HepG2 (cell line): ENCODE measurements around the gene TFDP1. TPM values are rescaled to one million over a fixed set of nuclear protein-coding genes. Genes with fewer than 3 reads are reported as not detected.

ENCODE experiments used
- ATAC-seq: fragments of 200-7000 bp; cut with Tn5 transposase; 3 replicates; pipeline ENCODE4 v1.9.1; 2020; ENCODE audit warnings: mild to moderate bottlenecking, moderate library complexity
- BruUV-seq: library from RNA; stranded (reverse); fragments of 400-500 nt; replicated peaks from 2 replicates; lab custom pipeline; 2021; lab: Mats Ljungman, UMichigan
- CTCF ChIA-PET: fragments of 300-600 bp; formaldehyde crosslinking; extraction: SDS; loops from one replicate; lab custom pipeline; 2021; ENCODE audit warnings: low total read pairs, inconsistent platforms, low intra/inter-chr PET ratio; lab: Yijun Ruan, JAX
- POLR2A ChIA-PET: fragments of 350-600 bp; sonication (Branson Sonifier 250); formaldehyde crosslinking; loops from one replicate; lab custom pipeline; 2020; ENCODE audit warnings: antibody characterized with exemption, inconsistent platforms; lab: Yijun Ruan, JAX
- DNase-seq: peaks from one replicate; pipeline ENCODE4 v3.0.0-alpha.2; 2015; ENCODE audit warnings: low spot score
- FAIRE-seq: peaks from 3 replicates; lab custom pipeline; 2011; peaks lifted over from hg19 to GRCh38; lab: Jason Lieb, UNC
- H2AFZ ChIP-seq: one replicate; pipeline ENCODE4 v1.6.1; 2011; ENCODE audit warnings: low read length, inconsistent platforms
- H3K27ac ChIP-seq: fragments of 300-600 bp; 3 replicates; pipeline ENCODE4 v1.8.0; 2011; ENCODE audit warnings: mixed run types, mild to moderate bottlenecking, mixed read lengths, low read length, inconsistent platforms; ENCODE audit not compliant: insufficient read depth; ENCODE audit errors: extremely low read length
- H3K27me3 ChIP-seq, 2 experiments: fragments of 200-600 bp in 1 of 2; 2 replicates in 1 of 2; 3 replicates in 1 of 2; pipeline versions ENCODE4 v1.6.0 to v1.8.0; 2011; ENCODE audit warnings: low read length in 2 of 2, mild to moderate bottlenecking in 2 of 2, moderate library complexity in 2 of 2, inconsistent platforms in 1 of 2; ENCODE audit not compliant: insufficient read depth in 2 of 2, control insufficient read depth in 1 of 2
- H3K36me3 ChIP-seq, 2 experiments: fragments of 200-600 bp in 1 of 2; replicated peaks in 1 of 2; 2 replicates in 1 of 2; 3 replicates in 1 of 2; pipeline versions ENCODE4 v1.5.1 to v1.8.0; 2011; ENCODE audit warnings: low read length in 2 of 2, inconsistent platforms in 1 of 2; ENCODE audit not compliant: insufficient read depth in 2 of 2, control insufficient read depth in 1 of 2
- H3K4me1 ChIP-seq: 2 replicates; pipeline ENCODE4 v1.5.1; 2012; ENCODE audit warnings: low read length, inconsistent platforms; ENCODE audit not compliant: insufficient read depth
- H3K4me2 ChIP-seq: 2 replicates; pipeline ENCODE4 v1.6.0; 2011; ENCODE audit warnings: low read depth, low read length, inconsistent platforms
- H3K4me3 ChIP-seq, 3 experiments: fragments of 200-600 bp in 1 of 3; sonication (generic), shearing (Covaris generic) in 1 of 3; replicated peaks in 1 of 3; 2 replicates each; pipeline ENCODE4 v1.5.1; 2011 to 2016; ENCODE audit warnings: low read length in 3 of 3, inconsistent platforms in 2 of 3, low read depth in 2 of 3, mild to moderate bottlenecking in 2 of 3, control low read depth in 1 of 3, mixed read lengths in 1 of 3; ENCODE audit not compliant: insufficient read depth in 1 of 3
- H3K79me2 ChIP-seq: one replicate; pipeline ENCODE4 v1.6.1; 2011; ENCODE audit warnings: low read length, inconsistent platforms; ENCODE audit not compliant: insufficient read depth
- H3K9ac ChIP-seq: 2 replicates; pipeline ENCODE4 v1.6.0; 2011; ENCODE audit warnings: mild to moderate bottlenecking, low read depth, low read length, inconsistent platforms; ENCODE audit not compliant: insufficient read depth
- H3K9me3 ChIP-seq: 2 replicates; pipeline ENCODE4 v1.5.1; 2012; ENCODE audit warnings: mild to moderate bottlenecking, low read length
- H4K20me1 ChIP-seq: 2 replicates; pipeline ENCODE4 v1.6.0; 2011; ENCODE audit warnings: inconsistent platforms, mild to moderate bottlenecking, low read length, moderate library complexity; ENCODE audit not compliant: insufficient read depth
- FLYWCH1 ChIP-seq: sonication (generic); formaldehyde crosslinking; IDR thresholded peaks from 2 replicates; pipeline ENCODE4 v1.8.1; 2023; ENCODE audit warnings: mild to moderate bottlenecking, missing genetic modification reagents
- HDAC1 ChIP-seq: sonication (generic); formaldehyde crosslinking; IDR thresholded peaks from 2 replicates; pipeline ENCODE4 v1.5.1; 2020; ENCODE audit warnings: mild to moderate bottlenecking, missing genetic modification reagents
- HMG20A ChIP-seq: IDR thresholded peaks from 2 replicates; pipeline ENCODE4 v1.6.1; 2016; ENCODE audit warnings: borderline replicate concordance
- KLF12 ChIP-seq: sonication (generic); formaldehyde crosslinking; IDR thresholded peaks from 2 replicates; pipeline ENCODE4 v1.4.0; 2020; ENCODE audit warnings: missing genetic modification reagents, borderline replicate concordance
- NFE2 ChIP-seq: sonication (generic); formaldehyde crosslinking; IDR thresholded peaks from 2 replicates; pipeline ENCODE4 v1.4.0; 2020; ENCODE audit warnings: missing genetic modification reagents
- RFXANK ChIP-seq: IDR thresholded peaks from 2 replicates; pipeline ENCODE4 v1.6.1; 2016
- ZNF510 ChIP-seq: sonication (generic); formaldehyde crosslinking; IDR thresholded peaks from 2 replicates; pipeline ENCODE4 v1.4.0; 2020; ENCODE audit warnings: low read depth, mild to moderate bottlenecking, missing genetic modification reagents
- ZNF766 ChIP-seq: sonication (generic); formaldehyde crosslinking; IDR thresholded peaks from 2 replicates; pipeline ENCODE4 v1.5.0; 2020; ENCODE audit warnings: missing genetic modification reagents, borderline replicate concordance
- whole genome bisulfite sequencing: methylation state at CpG from one replicate; pipeline ENCODE4 v1.1.6; 2017; ENCODE audit warnings: low lambda C conversion rate; 5-methylcytosine and 5-hydroxymethylcytosine counted together
- in situ Hi-C: cut with HindIII; loops from 2 replicates; pipeline ENCODE4 v1.10.0; 2017; ENCODE audit warnings: low pct_unique_long_range_greater_than_20kb; ENCODE audit not compliant: extremely low pct_ligation_motif_present
- intact Hi-C: fragments of 100-400 bp; cut with micrococcal nuclease; formaldehyde crosslinking; loops from one replicate; pipeline ENCODE4 v1.10.0; 2022; ENCODE audit not compliant: unreplicated experiment
- polyA plus RNA-seq, 8 experiments: library from polyadenylated mRNA; depleted of rRNA in 3 of 8; stranded (reverse) in 7 of 8; unstranded in 1 of 8; fragments of >200 nt; fragmentation: Illumina TruSeq in 4 of 8; extraction: Trizol in 4 of 8; gene quantifications; 2 replicates each; pipeline versions ENCODE4 v1.2.1 to v1.2.3, GENCODE V29; 2011 to 2016; ENCODE audit warnings: low read depth in 4 of 8, missing spikeins in 1 of 8, mixed read lengths in 1 of 8; ENCODE audit not compliant: insufficient read depth in 1 of 8
- total RNA-seq, 5 experiments: library from RNA; depleted of rRNA; stranded (reverse); fragments of >200 nt; fragmentation: Illumina TruSeq; extraction: Trizol; gene quantifications; 2 replicates each; pipeline ENCODE4 v1.2.3, GENCODE V29; 2016; ENCODE audit warnings: low read depth in 1 of 5
- TF ChIP-seq, protein P1 (sequence below): sonication (generic); formaldehyde crosslinking; IDR thresholded peaks from 2 replicates; pipeline ENCODE4 v1.5.1; 2020; ENCODE audit warnings: missing genetic modification reagents, mild to moderate bottlenecking, borderline replicate concordance
- TF ChIP-seq, protein P2 (sequence below): sonication (generic); formaldehyde crosslinking; IDR thresholded peaks from 2 replicates; pipeline ENCODE4 v1.5.0; 2020; ENCODE audit warnings: missing genetic modification reagents, mild to moderate bottlenecking, borderline replicate concordance
- TF ChIP-seq, protein P3 (sequence below), 2 experiments: sonication (generic) in 1 of 2; formaldehyde crosslinking in 1 of 2; IDR thresholded peaks; 2 replicates each; pipeline versions ENCODE4 v1.4.0 to v1.6.1; 2018 to 2020; ENCODE audit warnings: missing genetic modification reagents in 2 of 2, borderline replicate concordance in 1 of 2, low read depth in 1 of 2, mild to moderate bottlenecking in 1 of 2, missing biosample characterization in 1 of 2

The TFDP1 gene
- total and polyA plus RNA-seq, 2 of the 13 experiments (the other 11 are each of a cell fraction or from before 2014, with no cell fraction given) = 38.0 to 84.2 TPM

DNA sequence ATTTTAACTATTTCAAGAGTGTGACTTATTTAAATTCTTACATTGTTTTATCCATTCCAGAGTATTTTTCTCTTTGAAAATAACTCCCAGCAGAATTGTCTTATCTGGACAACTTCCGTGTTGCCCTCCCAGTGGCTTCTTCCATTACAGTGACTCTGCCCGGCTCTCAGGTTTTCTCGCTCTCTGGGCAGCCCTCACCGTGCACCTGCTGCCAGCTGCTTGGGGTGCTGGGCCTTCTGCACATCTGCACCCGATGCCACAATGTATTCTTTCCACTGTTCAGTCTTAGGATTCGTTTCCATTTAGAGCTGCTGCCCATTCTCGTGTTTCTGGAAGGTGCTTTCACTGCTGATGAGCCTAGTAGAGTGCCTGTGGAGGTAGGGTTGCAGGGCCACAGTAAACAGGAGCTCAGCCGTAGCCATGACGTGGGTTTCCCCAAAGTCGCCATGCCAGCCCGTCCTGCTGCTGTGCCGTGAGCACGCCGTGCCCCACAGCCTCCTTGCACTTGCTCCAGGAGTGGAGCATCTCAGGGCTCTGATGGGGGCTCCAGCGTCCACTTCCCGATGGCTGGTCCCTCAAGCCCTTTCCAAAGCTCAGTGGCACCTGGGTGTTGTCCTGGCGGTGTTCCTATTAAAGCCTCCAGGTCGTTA lies 48.0 kb upstream of the TFDP1 start:
- Histone ChIP-seq H3K4me2 (no peak overlapping the region), H3K36me3 (peaks cover 10 to 31% of the 10 kb centered on the region in 2 experiments; a peak in 4 of 5 replicates), H3K27ac (no peak overlapping the region), H3K79me2 (no peaks in the 10 kb centered on the region), H2AFZ (no peak overlapping the region), H3K27me3 (no peaks in the 10 kb centered on the region), H3K4me3 (no peak overlapping the region), H3K9me3 (no peaks in the 10 kb centered on the region), H4K20me1 (peaks cover 2% of the 10 kb centered on the region; the same call in 1 of the 2 replicates), H3K4me1 (no peaks in the 10 kb centered on the region), H3K9ac (no peak overlapping the region)
- no TSS peak for BruUV-seq
- DNase-seq = no peak
- 96% methylated on average over 17 of the region's 18 CpGs for WGBS
- FAIRE-seq = no peak
- ATAC-seq = no peak
- TF ChIP-seq, protein P1, sequence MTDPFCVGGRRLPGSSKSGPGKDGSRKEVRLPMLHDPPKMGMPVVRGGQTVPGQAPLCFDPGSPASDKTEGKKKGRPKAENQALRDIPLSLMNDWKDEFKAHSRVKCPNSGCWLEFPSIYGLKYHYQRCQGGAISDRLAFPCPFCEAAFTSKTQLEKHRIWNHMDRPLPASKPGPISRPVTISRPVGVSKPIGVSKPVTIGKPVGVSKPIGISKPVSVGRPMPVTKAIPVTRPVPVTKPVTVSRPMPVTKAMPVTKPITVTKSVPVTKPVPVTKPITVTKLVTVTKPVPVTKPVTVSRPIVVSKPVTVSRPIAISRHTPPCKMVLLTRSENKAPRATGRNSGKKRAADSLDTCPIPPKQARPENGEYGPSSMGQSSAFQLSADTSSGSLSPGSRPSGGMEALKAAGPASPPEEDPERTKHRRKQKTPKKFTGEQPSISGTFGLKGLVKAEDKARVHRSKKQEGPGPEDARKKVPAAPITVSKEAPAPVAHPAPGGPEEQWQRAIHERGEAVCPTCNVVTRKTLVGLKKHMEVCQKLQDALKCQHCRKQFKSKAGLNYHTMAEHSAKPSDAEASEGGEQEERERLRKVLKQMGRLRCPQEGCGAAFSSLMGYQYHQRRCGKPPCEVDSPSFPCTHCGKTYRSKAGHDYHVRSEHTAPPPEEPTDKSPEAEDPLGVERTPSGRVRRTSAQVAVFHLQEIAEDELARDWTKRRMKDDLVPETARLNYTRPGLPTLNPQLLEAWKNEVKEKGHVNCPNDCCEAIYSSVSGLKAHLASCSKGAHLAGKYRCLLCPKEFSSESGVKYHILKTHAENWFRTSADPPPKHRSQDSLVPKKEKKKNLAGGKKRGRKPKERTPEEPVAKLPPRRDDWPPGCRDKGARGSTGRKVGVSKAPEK = no peak
- TF ChIP-seq RFXANK (CRISPR knock-in tag) (no peak), ZNF510 (CRISPR knock-in tag) (no peak), KLF12 (CRISPR knock-in tag) (no peak), NFE2 (CRISPR knock-in tag) (no peak), HMG20A (CRISPR knock-in tag) (no peak), ZNF766 (no peak), HDAC1 (CRISPR knock-in tag) (no peak), FLYWCH1 (CRISPR knock-in tag) (no peak)
- TF ChIP-seq, protein P2, sequence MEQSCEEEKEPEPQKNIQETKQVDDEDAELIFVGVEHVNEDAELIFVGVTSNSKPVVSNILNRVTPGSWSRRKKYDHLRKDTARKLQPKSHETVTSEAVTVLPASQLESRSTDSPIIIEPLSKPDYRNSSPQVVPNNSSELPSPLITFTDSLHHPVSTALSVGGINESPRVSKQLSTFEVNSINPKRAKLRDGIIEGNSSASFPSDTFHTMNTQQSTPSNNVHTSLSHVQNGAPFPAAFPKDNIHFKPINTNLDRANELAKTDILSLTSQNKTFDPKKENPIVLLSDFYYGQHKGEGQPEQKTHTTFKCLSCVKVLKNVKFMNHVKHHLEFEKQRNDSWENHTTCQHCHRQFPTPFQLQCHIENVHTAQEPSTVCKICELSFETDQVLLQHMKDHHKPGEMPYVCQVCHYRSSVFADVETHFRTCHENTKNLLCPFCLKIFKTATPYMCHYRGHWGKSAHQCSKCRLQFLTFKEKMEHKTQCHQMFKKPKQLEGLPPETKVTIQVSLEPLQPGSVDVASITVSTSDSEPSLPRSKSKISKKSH (CRISPR knock-in tag) = no peak
- TF ChIP-seq, protein P3, sequence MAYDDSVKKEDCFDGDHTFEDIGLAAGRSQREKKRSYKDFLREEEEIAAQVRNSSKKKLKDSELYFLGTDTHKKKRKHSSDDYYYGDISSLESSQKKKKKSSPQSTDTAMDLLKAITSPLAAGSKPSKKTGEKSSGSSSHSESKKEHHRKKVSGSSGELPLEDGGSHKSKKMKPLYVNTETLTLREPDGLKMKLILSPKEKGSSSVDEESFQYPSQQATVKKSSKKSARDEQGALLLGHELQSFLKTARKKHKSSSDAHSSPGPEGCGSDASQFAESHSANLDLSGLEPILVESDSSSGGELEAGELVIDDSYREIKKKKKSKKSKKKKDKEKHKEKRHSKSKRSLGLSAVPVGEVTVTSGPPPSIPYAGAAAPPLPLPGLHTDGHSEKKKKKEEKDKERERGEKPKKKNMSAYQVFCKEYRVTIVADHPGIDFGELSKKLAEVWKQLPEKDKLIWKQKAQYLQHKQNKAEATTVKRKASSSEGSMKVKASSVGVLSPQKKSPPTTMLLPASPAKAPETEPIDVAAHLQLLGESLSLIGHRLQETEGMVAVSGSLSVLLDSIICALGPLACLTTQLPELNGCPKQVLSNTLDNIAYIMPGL (CRISPR knock-in tag; IDR thresholded peaks at IDR 0.05; ENCODE audit: borderline replicate concordance in 1 of 2, low read depth in 1 of 2) = no peak
- ChIA-PET CTCF (no interaction called here), POLR2A (no interaction called here)
- in situ Hi-C loops (no loop called here), intact Hi-C loops (no loop called here)
